Hypothalamus (tissue), 51 donors: ENCODE data around the gene CSGALNACT2.
"Not testable (repeated sequence)": the region's sequence is repeated elsewhere in the genome, so short reads cannot be mapped to it uniquely, and the experiment has no call there.

Experiments used
- DNase-seq, 51 donors: peaks; one replicate each; lab custom pipeline; 2025; lab: John Stamatoyannopoulos, UW

CSGALNACT2 gene

GRCh38 chr10:43136995-43137716 lies 1.1 kb upstream of the CSGALNACT2 start:
- no peak for DNase-seq

GRCh38 chr10:43137717-43138020 lies 576 bp upstream of the CSGALNACT2 start:
- DNase-seq = peak in 35 of 51 donors; percentile 17 to 87 (median 51)

GRCh38 chr10:43138757-43139241 lies 554 bp downstream of the CSGALNACT2 start:
- peak in 6 of 51 donors; percentile 29 to 80 (median 52) for DNase-seq

- DNase-seq = no peak
These were observed 3.2 kb downstream of the CSGALNACT2 start for GRCh38 chr10:43141421-43141820.

- DNase-seq = no peak
These were observed 7.1 kb downstream of the CSGALNACT2 start for GRCh38 chr10:43145311-43145710.

GRCh38 chr10:43145936-43146335 lies 7.7 kb downstream of the CSGALNACT2 start:
- not testable (repeated sequence) for DNase-seq

- no peak for DNase-seq
These were observed 13.1 kb downstream of the CSGALNACT2 start for GRCh38 chr10:43151371-43151770.

- no peak for DNase-seq
These were observed 15.7 kb downstream of the CSGALNACT2 start for GRCh38 chr10:43153901-43154300.

- DNase-seq = no peak
These were observed 17.0 kb downstream of the CSGALNACT2 start for GRCh38 chr10:43155221-43155620.

GRCh38 chr10:43155741-43156140 lies 17.5 kb downstream of the CSGALNACT2 start:
- DNase-seq = no peak

GRCh38 chr10:43156590-43157341 lies 18.5 kb downstream of the CSGALNACT2 start:
- peak in 5 of 51 donors; percentile 6 to 12 (median 9) for DNase-seq

GRCh38 chr10:43158636-43159035 lies 20.4 kb downstream of the CSGALNACT2 start:
- DNase-seq = no peak

- DNase-seq = no peak
These were observed 22.0 kb downstream of the CSGALNACT2 start for GRCh38 chr10:43160046-43160920.

GRCh38 chr10:43160921-43161255 lies 22.6 kb downstream of the CSGALNACT2 start:
- DNase-seq = no peak

GRCh38 chr10:43162604-43163003 lies 24.4 kb downstream of the CSGALNACT2 start:
- no peak for DNase-seq

- no peak for DNase-seq
These were observed 28.1 kb downstream of the CSGALNACT2 start for GRCh38 chr10:43166207-43166879.

GRCh38 chr10:43166880-43167497 lies 28.7 kb downstream of the CSGALNACT2 start:
- no peak for DNase-seq

- no peak for DNase-seq
These were observed 29.2 kb downstream of the CSGALNACT2 start for GRCh38 chr10:43167498-43167889.

GRCh38 chr10:43170491-43170890 lies 32.2 kb downstream of the CSGALNACT2 start:
- DNase-seq = no peak

- no peak for DNase-seq
These were observed 34.4 kb downstream of the CSGALNACT2 start for GRCh38 chr10:43172645-43173044.
